Measurements from ENCODE around the gene CITED2.
"Not testable (repeated sequence)": the region's sequence is repeated elsewhere in the genome, so short reads cannot be mapped to it uniquely, and the experiment has no call there.

The CITED2 gene

DNA sequence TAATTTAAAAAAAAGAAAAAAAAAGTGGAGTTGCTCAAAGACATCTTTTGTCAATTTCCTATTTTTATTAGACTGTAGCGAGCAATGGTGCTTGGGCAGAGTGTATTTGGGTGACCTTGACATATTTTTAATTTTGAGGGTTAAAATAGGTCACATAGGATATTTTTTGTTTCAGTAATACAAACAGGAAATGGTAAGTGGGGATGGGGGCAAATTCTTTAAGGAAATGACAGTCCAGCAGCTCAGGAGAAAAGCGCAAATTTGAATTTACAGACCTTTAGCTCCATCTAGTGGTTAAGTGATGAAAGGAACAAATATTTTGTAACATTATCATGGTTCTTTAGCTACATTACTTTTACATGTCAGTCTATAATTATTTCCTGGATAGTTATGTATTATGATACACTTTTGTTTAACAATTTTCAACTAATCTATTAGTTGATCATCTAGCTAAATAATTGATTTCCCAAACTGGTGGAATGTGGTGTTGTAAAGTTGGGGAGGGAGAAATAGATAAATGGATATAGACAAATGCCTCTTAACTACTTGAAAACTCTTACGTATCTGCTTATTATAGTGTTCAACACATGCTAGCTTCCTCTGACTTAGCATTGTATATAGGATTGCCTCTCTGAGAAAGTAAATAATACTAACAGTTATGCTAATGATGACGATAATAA is 10.0 kb downstream of the CITED2 start:
- peak; percentile 69 for DNase-seq

GRCh38 chr6:139363797-139364196 is 10.7 kb downstream of the CITED2 start:
- DNase-seq: not testable (repeated sequence)

DNA sequence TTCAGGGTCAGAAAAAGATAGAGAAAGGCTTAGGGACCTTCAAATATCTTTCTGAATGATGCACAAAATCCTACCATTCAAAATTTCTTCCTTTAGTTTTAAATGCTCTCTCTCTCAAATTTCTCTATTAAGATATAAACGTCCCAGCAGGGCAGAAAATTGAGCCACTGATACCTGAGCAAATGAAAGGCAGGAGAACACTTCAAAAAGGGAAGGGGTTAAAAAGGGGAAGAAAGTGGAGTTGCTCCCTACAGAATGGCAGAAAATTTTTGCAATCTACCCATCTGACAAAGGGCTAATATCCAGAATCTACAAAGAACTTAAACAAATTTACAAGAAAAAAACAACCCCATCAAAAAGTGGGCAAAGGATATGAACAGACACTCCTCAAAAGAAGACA is 11.3 kb downstream of the CITED2 start:
- DNase-seq: not testable (repeated sequence)

DNA sequence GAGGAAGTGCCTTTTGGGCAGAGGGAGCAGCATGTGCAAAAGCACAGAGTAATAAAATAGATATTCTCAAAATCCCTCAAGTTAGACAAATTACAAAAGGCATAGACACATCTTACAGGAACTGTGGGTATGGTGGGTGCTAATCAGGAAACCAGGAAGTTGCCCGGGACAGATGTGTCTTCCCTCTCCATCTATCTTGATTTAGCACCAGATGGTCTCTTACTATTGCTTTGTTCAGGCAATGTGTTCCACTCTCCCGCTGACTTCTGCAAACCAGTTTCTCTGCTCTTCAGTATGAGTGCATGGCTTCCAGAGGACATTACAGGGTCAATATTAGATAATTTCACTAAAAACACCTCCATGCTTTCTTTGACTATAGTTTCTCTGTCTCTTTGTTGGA is 13.2 kb downstream of the CITED2 start:
- DNase-seq: no peak

DNA sequence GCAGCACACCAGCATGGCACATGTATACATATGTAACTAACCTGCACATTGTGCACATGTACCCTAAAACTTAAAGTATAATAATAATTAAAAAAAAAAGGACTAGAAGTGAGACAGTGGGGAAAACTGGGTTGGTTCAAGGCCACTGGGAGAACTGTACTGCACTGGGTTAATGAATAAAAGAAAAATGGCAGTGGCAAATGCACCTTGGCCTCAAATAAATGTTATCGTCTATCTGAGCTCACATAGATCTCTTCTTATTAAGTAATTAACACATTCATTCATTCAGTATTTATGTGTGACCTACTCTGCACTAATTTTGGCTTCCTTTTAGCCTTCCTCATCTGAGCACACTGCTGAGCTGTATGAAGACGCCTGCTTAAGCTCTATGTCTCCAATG is 17.5 kb downstream of the CITED2 start:
- DNase-seq: no peak

DNA sequence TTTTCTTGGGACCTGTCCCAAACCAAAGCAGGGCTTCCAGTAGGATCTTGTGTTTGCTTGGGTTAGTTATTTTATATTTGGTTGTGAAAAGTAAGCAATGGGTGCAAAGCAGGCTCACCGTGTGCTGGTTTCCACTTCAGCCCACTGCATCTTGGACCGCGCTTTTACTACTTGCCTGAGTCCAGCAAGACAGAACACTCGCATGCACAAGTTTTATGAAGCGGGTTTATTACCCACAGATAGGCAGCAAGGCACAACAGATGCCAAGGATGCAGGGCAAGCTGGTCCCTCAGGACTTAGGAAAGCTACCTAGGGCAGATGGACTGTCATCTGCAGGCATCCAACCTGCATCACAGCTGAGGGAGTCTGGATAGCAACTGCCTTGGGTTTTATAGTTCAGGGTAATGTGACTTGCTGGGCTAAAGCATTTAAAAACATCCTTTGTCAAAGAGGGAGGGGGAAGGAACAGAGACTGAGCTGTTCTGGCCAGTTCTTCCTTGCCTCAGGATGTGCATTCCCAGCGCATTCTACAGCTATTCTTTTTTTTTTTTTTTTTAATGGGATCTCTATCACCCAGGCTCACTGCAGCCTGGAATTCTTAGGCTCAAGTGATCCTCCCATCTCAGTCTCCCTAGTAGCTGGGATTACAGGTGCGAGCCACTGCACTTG is 18.5 kb downstream of the CITED2 start:
- DNase-seq: no peak

DNA sequence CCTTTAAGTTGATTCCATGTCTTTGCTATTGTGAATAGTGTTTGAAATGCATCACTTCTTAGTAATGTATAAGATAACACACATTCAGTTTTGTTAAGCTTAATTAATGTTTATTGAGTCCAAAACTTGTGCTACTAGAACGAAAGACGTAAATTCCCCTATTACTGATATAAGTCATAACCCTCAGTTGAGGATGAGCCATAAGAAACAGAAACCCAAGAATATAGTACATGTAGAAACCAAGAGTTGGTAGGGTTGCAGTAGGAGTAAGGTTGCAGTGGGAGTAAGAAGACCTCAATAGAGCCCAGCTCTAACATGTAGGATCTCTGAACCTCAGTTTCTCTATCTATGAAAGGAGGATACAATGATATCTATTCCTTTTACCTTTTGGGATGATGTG is 19.3 kb downstream of the CITED2 start:
- DNase-seq: no peak

DNA sequence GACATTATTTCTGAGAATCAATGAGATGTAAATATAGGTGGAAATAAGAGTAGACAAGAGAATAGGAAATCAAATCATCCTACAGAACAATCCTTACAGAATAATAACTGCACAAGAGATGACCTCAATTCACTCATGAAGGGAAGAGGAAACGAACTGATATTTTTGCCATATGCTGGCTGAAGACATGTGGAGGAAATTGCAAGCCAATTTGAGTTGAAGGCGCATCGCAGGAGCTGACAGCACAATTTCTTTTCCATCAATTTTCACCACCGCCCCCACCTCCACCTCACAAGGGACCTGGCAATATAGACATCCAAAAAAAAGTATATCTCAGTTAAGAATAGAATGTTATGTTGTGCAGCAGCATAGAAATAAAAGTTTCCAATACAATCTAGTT is 20.3 kb downstream of the CITED2 start:
- no peak for DNase-seq

- no peak for DNase-seq
Measured at GRCh38 chr6:139349464-139350020, 24.9 kb downstream of the CITED2 start.

DNA sequence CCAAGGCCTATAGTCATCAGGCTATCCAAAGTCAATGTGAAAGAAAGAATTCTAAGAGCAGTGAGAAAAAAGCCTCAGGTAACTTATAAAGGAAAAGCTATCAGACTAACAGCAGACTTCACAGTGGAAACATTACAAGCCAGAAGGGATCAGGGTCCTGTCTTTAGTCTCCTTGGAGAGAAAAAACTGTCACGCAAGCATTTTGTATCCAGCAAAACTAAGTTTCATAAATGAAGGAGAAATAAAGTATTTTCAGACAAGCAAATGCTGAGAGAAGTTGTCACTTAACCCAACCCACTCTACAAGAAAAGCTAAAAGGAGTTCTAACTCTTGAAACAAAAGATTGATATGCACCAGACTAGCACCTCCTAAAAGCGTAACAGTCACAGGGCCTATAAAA is 28.1 kb downstream of the CITED2 start:
- DNase-seq: no peak

- DNase-seq: no peak
Measured at GRCh38 chr6:139344186-139344963, 30.1 kb downstream of the CITED2 start.

- no peak for DNase-seq
Measured at GRCh38 chr6:139343052-139343750, 31.2 kb downstream of the CITED2 start.

DNA sequence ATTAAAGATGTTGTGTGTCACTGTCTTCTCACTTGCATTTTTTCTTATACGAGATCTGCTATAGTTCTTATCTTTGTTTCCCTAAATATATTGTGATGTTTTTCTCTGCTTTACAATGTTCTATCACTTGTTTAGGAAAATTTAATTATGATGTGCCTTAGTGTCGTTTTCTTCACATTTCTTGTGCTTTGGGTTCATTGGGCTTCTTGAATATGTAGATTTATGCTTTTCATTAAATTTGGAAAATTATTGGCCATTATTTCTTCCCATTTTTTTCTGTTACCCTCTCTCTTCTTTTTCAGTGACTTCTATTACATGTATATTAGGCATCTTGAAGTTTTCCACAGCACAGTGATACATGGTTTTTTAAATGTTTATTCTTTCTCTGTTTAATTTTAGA is 33.4 kb downstream of the CITED2 start:
- no peak for DNase-seq

GRCh38 chr6:139338795-139339194 is 35.7 kb downstream of the CITED2 start:
- peak; percentile 64 for DNase-seq

- DNase-seq: no peak
Measured at GRCh38 chr6:139337830-139338229, 36.6 kb downstream of the CITED2 start.

GRCh38 chr6:139337001-139337400 is 37.4 kb downstream of the CITED2 start:
- no peak for DNase-seq

DNA sequence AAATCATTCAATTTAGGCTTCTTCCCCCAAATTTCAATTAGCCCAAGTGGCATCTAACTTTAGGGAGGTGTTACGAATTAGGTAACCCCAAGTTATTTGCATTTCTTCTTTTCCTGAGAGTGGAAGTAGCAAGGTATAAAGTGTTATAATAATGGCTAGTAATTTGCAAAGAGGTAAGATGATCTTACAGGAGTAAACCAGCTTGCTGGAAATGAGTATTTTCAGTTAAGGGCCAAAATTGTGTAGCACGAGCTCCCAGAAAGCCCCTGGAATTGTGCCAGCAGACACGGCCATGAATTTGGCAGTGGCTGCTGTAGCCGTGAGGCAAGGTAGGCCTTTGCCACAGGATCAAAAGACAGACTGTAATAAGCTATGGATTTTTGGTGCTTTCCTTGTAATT is 38.0 kb downstream of the CITED2 start:
- DNase-seq: no peak

- DNase-seq: no peak
Measured at GRCh38 chr6:139335447-139336210, 38.8 kb downstream of the CITED2 start.

DNA sequence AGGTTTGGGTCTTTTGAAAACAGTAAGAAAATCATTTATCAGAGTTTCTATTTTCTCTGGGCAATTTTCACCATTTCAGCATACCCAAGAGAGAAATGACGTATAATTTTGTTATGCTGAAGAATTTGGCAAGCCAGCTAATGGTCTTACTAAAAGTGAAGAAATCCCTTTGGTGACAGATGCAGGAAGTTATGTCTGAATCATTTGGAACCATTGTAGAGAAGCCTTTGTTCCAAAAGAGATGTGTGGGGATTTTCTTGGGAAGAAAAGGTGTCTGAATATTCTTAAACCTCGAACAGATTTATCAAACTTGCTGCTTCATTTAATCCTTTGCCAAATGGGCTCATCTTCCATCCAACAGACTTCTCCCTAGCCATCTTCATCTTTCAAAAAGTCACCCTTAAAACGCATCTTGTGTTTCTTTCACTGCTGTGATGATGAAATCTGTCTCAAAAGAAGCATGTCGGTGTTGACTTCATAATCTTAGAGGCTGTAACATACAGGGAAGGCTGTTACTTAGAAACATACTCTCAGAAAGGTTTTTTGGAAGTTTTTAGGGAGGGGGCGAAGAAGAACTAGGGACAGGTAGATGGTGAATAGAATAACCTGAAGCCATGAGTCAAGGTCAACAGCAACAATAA is 39.5 kb downstream of the CITED2 start:
- DNase-seq: peak; percentile 93

DNA sequence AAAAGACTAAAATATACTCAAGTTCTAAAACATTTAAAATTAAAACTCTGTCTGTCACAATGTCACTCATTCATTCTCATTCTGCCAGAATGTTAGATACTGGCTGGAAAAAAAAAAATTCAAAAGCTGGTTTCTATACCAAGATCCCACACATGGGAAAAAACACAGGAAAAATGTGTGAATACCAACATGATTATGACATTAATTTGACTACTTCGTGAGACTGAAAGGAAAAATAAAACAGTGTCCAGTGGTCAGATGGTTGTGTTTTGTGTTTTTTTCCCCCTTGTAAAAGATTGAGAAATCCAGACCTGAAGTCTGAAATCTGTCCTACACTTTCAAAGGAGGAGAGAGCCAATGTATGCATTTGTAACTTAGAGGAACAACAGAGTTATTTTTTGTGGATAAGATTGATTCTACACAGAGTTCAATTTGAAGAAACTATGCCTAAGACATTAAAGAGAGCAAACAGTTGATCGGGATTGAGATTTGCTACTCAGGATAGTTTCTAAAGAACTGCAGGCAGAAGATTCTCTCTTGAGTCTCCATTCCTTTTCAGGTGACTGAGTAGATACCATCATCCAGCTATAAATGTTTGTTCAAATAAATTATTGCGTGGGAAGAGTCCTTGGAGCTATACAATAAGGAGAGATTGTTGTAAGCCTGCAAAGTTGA is 43.5 kb downstream of the CITED2 start:
- DNase-seq: peak; percentile 52

DNA sequence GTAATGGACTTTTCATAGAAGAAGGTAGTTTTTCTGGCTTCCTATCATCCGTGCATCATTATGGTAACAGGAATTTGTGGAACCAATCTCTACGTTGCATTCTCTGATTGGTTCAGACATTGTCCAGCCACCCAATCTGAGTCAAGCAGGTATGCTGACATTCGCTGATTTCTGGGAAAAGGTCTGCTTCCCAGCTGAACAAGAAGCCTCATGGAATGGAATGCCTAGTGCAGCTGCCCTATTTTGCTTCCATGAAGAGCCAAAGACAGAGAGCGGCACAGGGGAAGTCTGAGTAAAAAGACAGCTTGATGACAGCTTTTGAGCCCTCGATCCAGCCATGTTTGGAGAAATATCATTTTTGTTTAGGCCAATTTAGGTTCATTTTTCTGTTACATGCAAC is 44.1 kb downstream of the CITED2 start:
- no peak for DNase-seq

All from fibroblast of skin of scalp (primary cell).